HG03571 (cell line): ENCODE measurements around the gene CCDC57.
"Not testable (repeated sequence)": the region's sequence is repeated elsewhere in the genome, so short reads cannot be mapped to it uniquely, and the experiment has no call there.

ENCODE experiments used
- ATAC-seq: cut with Tn5 transposase; IDR thresholded peaks from one replicate; pipeline ENCODE4 v1.9.1; 2021; ENCODE audit not compliant: unreplicated experiment

Gene CCDC57

GRCh38 chr17:82179946-82180475 lies 32.6 kb downstream of the CCDC57 start:
- no peak for ATAC-seq

- no peak for ATAC-seq
Measured at GRCh38 chr17:82179412-82179811, 33.2 kb downstream of the CCDC57 start.

GRCh38 chr17:82178499-82179261 lies 34.0 kb downstream of the CCDC57 start:
- no peak for ATAC-seq

- no peak for ATAC-seq
Measured at GRCh38 chr17:82177761-82178498, 34.7 kb downstream of the CCDC57 start.

- ATAC-seq, result no peak
Measured at GRCh38 chr17:82177276-82177675, 35.4 kb downstream of the CCDC57 start.

GRCh38 chr17:82175951-82176350 lies 36.7 kb downstream of the CCDC57 start:
- no peak for ATAC-seq

- ATAC-seq, result no peak
Measured at GRCh38 chr17:82175201-82175600, 37.4 kb downstream of the CCDC57 start.

GRCh38 chr17:82174042-82174857 lies 38.4 kb downstream of the CCDC57 start:
- not testable (repeated sequence) for ATAC-seq

- no peak for ATAC-seq
Measured at GRCh38 chr17:82173351-82174041, 39.1 kb downstream of the CCDC57 start.

GRCh38 chr17:82172486-82173160 lies 40.0 kb downstream of the CCDC57 start:
- no peak for ATAC-seq

GRCh38 chr17:82171750-82172375 lies 40.8 kb downstream of the CCDC57 start:
- ATAC-seq, result no peak

GRCh38 chr17:82170412-82170961 lies 42.2 kb downstream of the CCDC57 start:
- no peak for ATAC-seq

- ATAC-seq, result no peak
Measured at GRCh38 chr17:82168568-82168967, 44.1 kb downstream of the CCDC57 start.

GRCh38 chr17:82167028-82167427 lies 45.6 kb downstream of the CCDC57 start:
- ATAC-seq, result no peak

- no peak for ATAC-seq
Measured at GRCh38 chr17:82164853-82165252, 47.8 kb downstream of the CCDC57 start.

- no peak for ATAC-seq
Measured at GRCh38 chr17:82161216-82161615, 51.4 kb downstream of the CCDC57 start.

GRCh38 chr17:82160075-82160474 lies 52.6 kb downstream of the CCDC57 start:
- ATAC-seq, result no peak

- ATAC-seq, result no peak
Measured at GRCh38 chr17:82158825-82159224, 53.8 kb downstream of the CCDC57 start.
